ENCODE data around the gene XXYLT1. TPM values are rescaled to one million over a fixed set of nuclear protein-coding genes. Genes with fewer than 3 reads are reported as not detected.
A peak's percentile ranks its signal among the peaks of the same experiment; 100 is the strongest.

Gene XXYLT1
- total RNA-seq, 1 donor from 2014 or later: 41.1 TPM

DNA sequence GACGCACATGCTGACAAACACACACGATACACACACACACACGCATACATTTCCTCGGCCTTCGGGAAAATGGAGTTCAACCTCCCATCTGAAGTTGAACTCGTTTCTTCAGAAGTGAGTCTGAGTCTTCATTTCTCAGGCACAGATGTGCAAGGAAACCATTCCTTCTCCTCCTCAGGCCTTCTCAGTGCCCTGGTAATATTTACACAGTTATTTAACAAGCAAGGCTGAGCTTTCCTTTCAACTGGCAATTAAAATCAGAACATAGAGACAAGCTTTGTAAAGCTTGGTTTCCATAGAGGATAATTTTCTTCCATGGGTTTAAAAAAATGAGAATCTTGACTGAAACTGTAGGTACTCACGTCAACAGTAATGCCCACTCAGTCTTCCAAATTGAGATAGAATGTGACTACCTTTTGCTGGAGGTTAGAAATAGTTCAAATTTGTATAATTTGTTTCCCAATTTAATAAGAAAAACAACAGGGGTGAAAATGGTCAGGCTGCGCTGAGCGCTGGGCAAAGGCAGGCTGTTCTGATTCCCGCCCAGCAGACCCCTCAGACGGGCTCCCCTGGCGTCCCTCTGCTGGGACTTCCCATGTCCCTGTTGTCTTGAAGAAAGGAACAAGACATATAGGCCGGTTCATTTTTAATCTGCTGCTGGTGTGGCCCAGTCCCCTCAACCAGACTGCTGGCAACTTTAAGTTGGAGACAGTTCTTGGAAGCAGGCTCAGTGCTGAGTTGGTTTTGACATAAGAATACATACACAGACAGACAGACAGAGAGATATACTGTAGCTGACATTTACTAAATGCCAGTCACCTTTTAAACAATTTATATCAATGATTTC, 174.3 kb downstream of the XXYLT1 start:
- Mint-ChIP-seq H3K4me3 (no peak overlapping the region), H3K4me1 (peaks cover 23% of the 10 kb centered on the region), H3K27me3 (ENCODE audit: low read depth) (no peaks in the 10 kb centered on the region), H3K27ac (ENCODE audit: unreplicated experiment) (peak overlapping the region; percentile 4), H3K36me3 (ENCODE audit: low read depth) (peaks cover 18% of the 10 kb centered on the region), H3K9me3 (no peaks in the 10 kb centered on the region)
- DNase-seq (ENCODE audit: low read depth, low spot score): no peak
- TF ChIP-seq, protein P1, sequence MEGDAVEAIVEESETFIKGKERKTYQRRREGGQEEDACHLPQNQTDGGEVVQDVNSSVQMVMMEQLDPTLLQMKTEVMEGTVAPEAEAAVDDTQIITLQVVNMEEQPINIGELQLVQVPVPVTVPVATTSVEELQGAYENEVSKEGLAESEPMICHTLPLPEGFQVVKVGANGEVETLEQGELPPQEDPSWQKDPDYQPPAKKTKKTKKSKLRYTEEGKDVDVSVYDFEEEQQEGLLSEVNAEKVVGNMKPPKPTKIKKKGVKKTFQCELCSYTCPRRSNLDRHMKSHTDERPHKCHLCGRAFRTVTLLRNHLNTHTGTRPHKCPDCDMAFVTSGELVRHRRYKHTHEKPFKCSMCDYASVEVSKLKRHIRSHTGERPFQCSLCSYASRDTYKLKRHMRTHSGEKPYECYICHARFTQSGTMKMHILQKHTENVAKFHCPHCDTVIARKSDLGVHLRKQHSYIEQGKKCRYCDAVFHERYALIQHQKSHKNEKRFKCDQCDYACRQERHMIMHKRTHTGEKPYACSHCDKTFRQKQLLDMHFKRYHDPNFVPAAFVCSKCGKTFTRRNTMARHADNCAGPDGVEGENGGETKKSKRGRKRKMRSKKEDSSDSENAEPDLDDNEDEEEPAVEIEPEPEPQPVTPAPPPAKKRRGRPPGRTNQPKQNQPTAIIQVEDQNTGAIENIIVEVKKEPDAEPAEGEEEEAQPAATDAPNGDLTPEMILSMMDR (conservative IDR thresholded peaks at IDR 0.05): no peak

DNA sequence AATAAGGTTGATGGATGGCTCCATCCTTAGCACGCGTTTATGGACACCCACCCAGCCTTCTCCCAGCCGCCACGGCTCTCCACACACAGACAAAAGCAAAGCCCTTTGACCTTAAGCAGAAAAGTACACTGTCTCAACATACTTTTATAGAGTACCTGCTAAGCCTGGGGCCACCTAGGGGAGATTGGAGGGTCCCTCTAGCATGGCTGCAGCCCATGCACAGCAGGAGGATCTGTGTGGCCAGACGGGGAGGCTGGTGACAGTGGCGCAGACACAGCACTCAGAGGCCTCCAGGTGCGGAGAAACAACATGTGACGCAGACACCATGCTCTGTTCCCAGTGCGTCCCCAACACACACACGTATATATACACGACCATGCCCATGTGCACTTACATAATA, 174.9 kb downstream of the XXYLT1 start:
- no peaks in the 10 kb centered on the region for H3K27me3 Mint-ChIP-seq (ENCODE audit: low read depth)
- peaks cover 18% of the 10 kb centered on the region for H3K36me3 Mint-ChIP-seq (ENCODE audit: low read depth)
- no peak for DNase-seq (ENCODE audit: low read depth, low spot score)
- H3K4me1 Mint-ChIP-seq: peaks cover 23% of the 10 kb centered on the region
- H3K27ac Mint-ChIP-seq (ENCODE audit: unreplicated experiment): no peak overlapping the region
- TF ChIP-seq, protein P1 (conservative IDR thresholded peaks at IDR 0.05): no peak
- no peak overlapping the region for H3K4me3 Mint-ChIP-seq
- H3K9me3 Mint-ChIP-seq: no peaks in the 10 kb centered on the region

DNA sequence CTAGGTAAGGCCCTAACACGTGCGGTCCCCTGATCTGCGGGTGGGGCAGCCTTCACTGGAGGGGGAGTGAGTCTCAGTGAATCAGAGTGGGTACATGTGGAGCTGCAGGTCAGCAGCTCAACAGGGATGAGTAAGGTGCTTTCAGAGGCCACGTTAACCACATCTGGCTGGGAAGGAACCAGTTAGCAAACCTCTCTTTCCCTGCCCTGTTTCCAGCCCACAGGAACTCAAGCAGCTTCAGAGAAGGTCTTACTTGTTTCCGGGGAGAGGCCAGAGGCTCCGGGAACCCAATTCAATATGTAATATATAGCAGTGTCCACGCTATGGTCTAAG, 175.3 kb downstream of the XXYLT1 start:
- Mint-ChIP-seq H3K27ac (ENCODE audit: unreplicated experiment) (no peak overlapping the region), H3K27me3 (ENCODE audit: low read depth) (no peaks in the 10 kb centered on the region), H3K4me1 (peaks cover 23% of the 10 kb centered on the region), H3K4me3 (no peak overlapping the region), H3K9me3 (no peaks in the 10 kb centered on the region), H3K36me3 (ENCODE audit: low read depth) (peaks cover 18% of the 10 kb centered on the region)
- TF ChIP-seq, protein P1 (conservative IDR thresholded peaks at IDR 0.05): no peak
- DNase-seq (ENCODE audit: low read depth, low spot score): no peak

DNA sequence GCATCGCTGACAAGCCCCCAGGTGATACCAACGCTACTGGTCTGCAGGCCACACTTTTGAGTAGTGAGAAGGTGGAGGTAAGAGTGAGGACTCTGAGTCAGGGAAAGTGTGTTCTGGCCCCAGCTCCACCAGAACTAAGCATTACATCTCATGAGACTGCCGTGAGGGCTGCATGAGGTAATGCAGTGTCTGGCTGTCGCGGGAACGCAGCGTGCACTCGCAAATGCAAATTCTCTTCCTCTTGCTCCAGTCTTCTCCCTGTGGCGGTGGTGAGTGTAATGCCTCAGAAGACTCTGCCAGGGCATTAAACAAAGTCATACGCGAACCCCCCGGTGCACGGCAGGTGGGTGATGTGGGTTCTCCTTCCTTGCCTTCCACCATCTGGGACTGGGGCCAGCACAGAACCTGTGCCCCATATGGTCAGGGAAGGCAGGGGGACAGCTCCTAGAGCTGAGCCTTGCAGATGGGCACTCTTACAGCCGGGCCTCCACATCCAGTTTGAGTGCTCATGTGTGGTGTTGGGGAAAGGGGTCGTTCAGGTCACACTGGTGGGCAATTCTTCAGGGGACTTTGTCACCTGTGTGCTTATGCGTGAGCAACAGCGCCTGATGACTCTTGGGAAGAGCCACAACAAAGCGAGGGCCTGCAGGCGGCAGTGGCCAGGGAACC, 175.8 kb downstream of the XXYLT1 start:
- DNase-seq (ENCODE audit: low read depth, low spot score): no peak
- no peak overlapping the region for H3K27ac Mint-ChIP-seq (ENCODE audit: unreplicated experiment)
- TF ChIP-seq, protein P1 (conservative IDR thresholded peaks at IDR 0.05): no peak
- peak overlapping the region; percentile 54 for H3K4me3 Mint-ChIP-seq
- H3K9me3 Mint-ChIP-seq: no peaks in the 10 kb centered on the region
- H3K36me3 Mint-ChIP-seq (ENCODE audit: low read depth): peaks cover 18% of the 10 kb centered on the region
- H3K27me3 Mint-ChIP-seq (ENCODE audit: low read depth): no peaks in the 10 kb centered on the region
- peaks cover 23% of the 10 kb centered on the region for H3K4me1 Mint-ChIP-seq

DNA sequence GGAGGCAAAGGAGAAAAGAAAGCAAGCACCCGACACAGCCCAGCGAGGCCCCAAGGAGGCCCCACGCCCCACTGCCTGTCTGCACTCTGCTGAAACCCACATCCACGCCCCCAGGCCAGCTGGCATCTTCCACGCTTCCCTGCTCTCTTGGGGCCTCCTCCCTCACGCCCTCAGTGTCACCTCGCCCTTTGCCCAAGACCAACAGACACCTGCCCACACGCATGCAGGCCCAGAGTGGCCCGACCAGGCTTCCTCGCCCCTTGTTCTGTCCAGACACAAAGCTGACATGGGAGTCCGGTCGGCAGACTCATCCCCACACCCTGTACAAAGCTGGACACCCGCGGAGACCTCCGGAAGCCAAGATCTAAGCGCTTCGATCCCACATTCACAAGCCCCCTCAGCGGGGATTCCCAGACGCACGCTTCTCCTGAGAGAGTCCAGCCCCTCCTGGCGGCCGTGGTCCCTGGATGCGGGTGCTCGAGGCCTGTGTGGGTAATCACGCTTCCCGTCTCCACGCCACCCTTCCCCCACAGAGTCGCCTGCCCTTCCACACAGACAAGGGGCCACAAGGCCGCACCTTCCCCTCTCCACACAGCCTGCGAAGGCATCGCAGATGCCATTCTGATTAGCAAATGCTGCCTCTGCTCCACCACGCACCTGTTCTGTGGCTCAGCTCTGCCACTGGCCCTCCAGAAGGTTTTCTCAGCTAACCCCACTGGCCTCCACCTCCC, 176.6 kb downstream of the XXYLT1 start:
- Mint-ChIP-seq H3K4me3 (no peak overlapping the region), H3K4me1 (peaks cover 23% of the 10 kb centered on the region), H3K36me3 (ENCODE audit: low read depth) (peaks cover 18% of the 10 kb centered on the region), H3K27ac (ENCODE audit: unreplicated experiment) (peak overlapping the region; percentile 57), H3K27me3 (ENCODE audit: low read depth) (no peaks in the 10 kb centered on the region), H3K9me3 (no peaks in the 10 kb centered on the region)
- no peak for DNase-seq (ENCODE audit: low read depth, low spot score)
- TF ChIP-seq, protein P1 (conservative IDR thresholded peaks at IDR 0.05): no peak
